ENCODE results near the gene TRIM23. TPM values are rescaled to one million over a fixed set of nuclear protein-coding genes. Genes with fewer than 3 reads are reported as not detected.

TRIM23 gene
- polyA plus RNA-seq, 1 experiment: 13.8 TPM

DNA sequence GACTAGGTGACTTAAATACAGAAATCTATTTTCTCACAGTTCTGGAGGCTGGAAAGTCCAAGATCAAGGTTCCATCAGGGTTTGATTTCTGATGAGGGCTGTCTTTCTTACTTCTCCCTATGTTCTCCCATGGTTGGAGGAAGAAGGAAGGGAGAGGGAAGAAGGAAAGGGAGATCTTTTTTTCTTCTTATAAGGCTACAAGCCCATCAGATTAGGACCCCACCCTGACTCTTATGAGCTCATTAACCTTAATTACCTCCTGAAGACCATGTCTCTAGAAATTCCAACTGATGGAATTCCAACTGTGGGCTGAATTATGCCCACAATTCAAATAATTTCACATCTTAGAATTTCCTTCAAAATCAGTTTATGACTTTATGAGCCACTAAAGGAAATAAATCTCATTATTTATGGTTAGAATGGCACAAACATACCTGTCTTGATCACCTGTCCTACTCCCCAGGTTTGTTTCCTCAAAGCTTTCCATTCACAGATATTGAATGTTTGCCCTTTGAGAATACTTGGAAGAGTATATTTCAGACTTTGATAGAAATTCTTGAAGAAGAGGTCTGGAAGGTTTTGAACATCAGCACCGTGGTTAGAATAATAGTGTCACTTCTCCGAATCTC lies 53.4 kb downstream of the TRIM23 start:
- TF ChIP-seq, protein P1, sequence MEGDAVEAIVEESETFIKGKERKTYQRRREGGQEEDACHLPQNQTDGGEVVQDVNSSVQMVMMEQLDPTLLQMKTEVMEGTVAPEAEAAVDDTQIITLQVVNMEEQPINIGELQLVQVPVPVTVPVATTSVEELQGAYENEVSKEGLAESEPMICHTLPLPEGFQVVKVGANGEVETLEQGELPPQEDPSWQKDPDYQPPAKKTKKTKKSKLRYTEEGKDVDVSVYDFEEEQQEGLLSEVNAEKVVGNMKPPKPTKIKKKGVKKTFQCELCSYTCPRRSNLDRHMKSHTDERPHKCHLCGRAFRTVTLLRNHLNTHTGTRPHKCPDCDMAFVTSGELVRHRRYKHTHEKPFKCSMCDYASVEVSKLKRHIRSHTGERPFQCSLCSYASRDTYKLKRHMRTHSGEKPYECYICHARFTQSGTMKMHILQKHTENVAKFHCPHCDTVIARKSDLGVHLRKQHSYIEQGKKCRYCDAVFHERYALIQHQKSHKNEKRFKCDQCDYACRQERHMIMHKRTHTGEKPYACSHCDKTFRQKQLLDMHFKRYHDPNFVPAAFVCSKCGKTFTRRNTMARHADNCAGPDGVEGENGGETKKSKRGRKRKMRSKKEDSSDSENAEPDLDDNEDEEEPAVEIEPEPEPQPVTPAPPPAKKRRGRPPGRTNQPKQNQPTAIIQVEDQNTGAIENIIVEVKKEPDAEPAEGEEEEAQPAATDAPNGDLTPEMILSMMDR (IDR thresholded peaks at IDR 0.05; ENCODE audit: low read depth, low read length): no peak
- Histone ChIP-seq H3K27me3 (ENCODE audit: control insufficient read depth, insufficient read depth, low read length) (no peaks in the 10 kb centered on the region), H3K4me3 (ENCODE audit: low read depth, low read length) (no peak overlapping the region), H3K9me3 (ENCODE audit: control insufficient read depth, insufficient read depth, low read length) (no peaks in the 10 kb centered on the region), H3K27ac (ENCODE audit: low read depth, low read length) (no peak overlapping the region)
- DNase-seq (ENCODE audit: low read depth, low spot score): no peak
- ChIA-PET POLR2A (no interaction called here), CTCF (no interaction called here)

DNA sequence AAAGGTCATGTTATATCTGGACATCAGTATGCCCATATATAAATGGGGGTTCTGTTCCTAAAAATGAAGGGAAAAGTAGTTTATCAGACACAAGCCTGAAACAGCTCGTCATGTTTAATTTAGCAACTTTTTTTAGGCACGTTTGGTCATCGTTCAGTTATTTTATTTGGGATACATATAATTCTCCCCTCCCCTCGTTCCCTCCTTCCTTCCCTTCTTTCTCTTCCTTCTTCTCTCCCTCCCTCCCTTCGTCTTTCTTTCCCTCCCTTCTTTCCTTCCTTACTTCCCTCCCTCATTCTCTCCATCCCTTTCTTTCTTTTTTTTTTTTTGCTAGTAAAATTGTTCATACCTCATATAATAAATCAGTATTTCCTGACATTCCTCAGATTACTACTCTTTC lies 57.6 kb downstream of the TRIM23 start:
- no peak for DNase-seq (ENCODE audit: low read depth, low spot score)
- ChIA-PET POLR2A (no interaction called here), CTCF (no interaction called here)
- Histone ChIP-seq H3K27ac (ENCODE audit: low read depth, low read length) (no peak overlapping the region), H3K9me3 (ENCODE audit: control insufficient read depth, insufficient read depth, low read length) (no peaks in the 10 kb centered on the region), H3K4me3 (ENCODE audit: low read depth, low read length) (no peak overlapping the region), H3K27me3 (ENCODE audit: control insufficient read depth, insufficient read depth, low read length) (no peaks in the 10 kb centered on the region)
- TF ChIP-seq, protein P1 (IDR thresholded peaks at IDR 0.05; ENCODE audit: low read depth, low read length): no peak

DNA sequence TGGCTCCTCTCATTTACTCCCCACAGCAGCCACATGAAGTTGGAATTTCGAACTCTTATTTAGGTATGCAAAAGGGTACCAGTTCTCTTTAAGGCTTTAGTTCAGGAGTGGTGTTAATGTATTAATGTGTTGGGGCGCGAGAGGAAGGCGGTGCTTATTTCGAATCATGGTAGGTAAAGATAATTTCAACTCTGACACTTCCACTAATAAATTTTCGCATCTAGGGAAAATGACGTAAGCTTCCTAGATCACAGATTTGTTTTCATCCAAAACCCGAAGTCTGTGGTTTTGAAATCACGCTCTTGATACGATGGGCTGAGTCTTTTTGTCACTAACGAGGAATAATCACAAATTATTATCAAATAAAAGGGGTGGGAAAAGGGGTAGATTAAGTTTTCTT lies 60.4 kb downstream of the TRIM23 start:
- TF ChIP-seq, protein P1 (IDR thresholded peaks at IDR 0.05; ENCODE audit: low read depth, low read length): no peak
- Histone ChIP-seq H3K27me3 (ENCODE audit: control insufficient read depth, insufficient read depth, low read length) (no peaks in the 10 kb centered on the region), H3K4me3 (ENCODE audit: low read depth, low read length) (peak overlapping the region; percentile 96), H3K27ac (ENCODE audit: low read depth, low read length) (peak overlapping the region; percentile 93), H3K9me3 (ENCODE audit: control insufficient read depth, insufficient read depth, low read length) (no peaks in the 10 kb centered on the region)
- DNase-seq (ENCODE audit: low read depth, low spot score): no peak
- ChIA-PET CTCF (interaction anchor here (0.6 to 1.5 kb wide), 2 partner anchors 18 to 56 kb away, joined by 3 to 6 read pairs; no protein-coding TSS in a partner anchor), POLR2A (no interaction called here)

DNA sequence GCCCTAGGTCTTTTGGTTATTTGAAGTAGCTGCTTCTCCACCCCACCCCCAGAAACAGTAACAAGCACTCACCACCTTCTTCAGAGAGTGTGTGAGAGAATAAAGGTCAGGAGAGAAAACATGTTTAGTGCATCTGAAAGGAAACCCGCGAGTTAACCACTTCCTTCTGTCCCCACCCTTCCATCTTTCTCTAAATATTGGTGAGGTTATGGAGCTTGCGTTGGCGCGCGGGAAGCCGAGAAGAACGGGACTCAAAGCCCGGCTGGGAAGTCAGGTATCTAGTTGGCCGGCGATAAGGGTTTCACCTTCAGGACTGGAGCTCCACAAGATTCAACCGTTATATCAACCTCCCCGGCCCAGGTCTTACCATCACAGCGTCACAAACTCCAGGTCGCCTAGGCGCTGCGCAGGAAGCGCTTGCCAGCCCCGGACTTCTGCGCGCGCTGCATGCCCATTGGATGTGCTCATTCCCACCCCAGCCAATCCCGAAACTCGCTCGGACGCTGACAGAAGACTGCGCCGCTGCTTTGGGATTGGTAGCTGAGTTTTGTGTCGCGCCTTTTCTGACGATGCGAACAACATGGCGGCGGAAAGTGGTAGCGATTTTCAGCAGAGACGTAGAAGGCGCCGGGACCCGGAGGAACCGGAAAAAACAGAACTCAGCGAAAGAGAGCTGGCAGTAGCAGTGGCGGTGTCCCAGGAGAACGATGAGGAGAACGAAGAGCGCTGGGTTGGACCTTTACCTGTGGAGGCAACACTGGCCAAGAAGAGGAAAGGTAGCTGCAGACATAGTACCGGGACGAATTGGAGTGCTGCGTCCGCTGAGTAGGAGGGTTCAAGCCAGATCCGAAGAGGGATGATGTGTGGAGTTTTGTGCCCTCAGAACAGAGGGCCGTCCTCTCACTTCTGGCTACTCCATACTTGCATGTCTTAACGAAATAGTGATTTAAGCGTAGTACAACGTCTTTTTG lies 61.1 kb downstream of the TRIM23 start, which contains the start of the genes CENPK and PPWD1:
TSS of gene CENPK (minus strand) at position 438 of the 971 bp plus-strand sequence. CDS start 8,261 bp downstream, outside the sequence.
TSS of gene PPWD1 (plus strand) at position 566 of the 971 bp plus-strand sequence. CDS start at position 581, 15 bp downstream.
- DNase-seq (ENCODE audit: low read depth, low spot score): peak; percentile 78
- H3K9me3 ChIP-seq (ENCODE audit: control insufficient read depth, insufficient read depth, low read length): no peaks in the 10 kb centered on the region
- peak within 1 kb of the TSS; percentile 96 for H3K4me3 ChIP-seq (ENCODE audit: low read depth, low read length)
- ChIA-PET POLR2A (interaction anchor here (0.5 to 0.6 kb wide), 2 partner anchors 69 to 199 kb away, joined by 4 to 8 read pairs; no protein-coding TSS in a partner anchor), CTCF (interaction anchor here (0.8 to 1.5 kb wide), 3 partner anchors 9 to 604 kb away, joined by 3 to 6 read pairs (median 3); no protein-coding TSS in a partner anchor)
- no peaks in the 10 kb centered on the region for H3K27me3 ChIP-seq (ENCODE audit: control insufficient read depth, insufficient read depth, low read length)
- TF ChIP-seq, protein P1 (IDR thresholded peaks at IDR 0.05; ENCODE audit: low read depth, low read length): no peak
- peak within 1 kb of the TSS; percentile 93 for H3K27ac ChIP-seq (ENCODE audit: low read depth, low read length)
